Mucosa of gallbladder (tissue), 1 donor: ENCODE results near the gene LCN15. TPM values are rescaled to one million over a fixed set of nuclear protein-coding genes. Genes with fewer than 3 reads are reported as not detected.

ENCODE experiments used
- total RNA-seq: library from RNA; stranded (reverse); gene quantifications from one replicate; pipeline ENCODE4 v1.2.1, GENCODE V29; 2021
- donor health status: DM: no; HTN: no; CAD: no.

The LCN15 gene
- total RNA-seq, 1 donor from 2014 or later = not detected

Other genes starting within 250 kb of the LCN15 start
- 51.6 TPM for gene NOTCH1, start 218.5 kb downstream of the LCN15 start, total RNA-seq
- 62.2 TPM for gene EGFL7, start 101.6 kb downstream of the LCN15 start, total RNA-seq
- gene AGPAT2, start 77.1 kb downstream of the LCN15 start, total RNA-seq = 81.7 TPM
- 8.8 TPM for gene DIPK1B, start 51.9 kb downstream of the LCN15 start, total RNA-seq
- gene LCN10, start 21.6 kb downstream of the LCN15 start, total RNA-seq = 11.4 TPM
- 12.8 TPM for gene LCN6, start 16.0 kb downstream of the LCN15 start, total RNA-seq
- gene LCN8, start 6.3 kb downstream of the LCN15 start, total RNA-seq = not detected
- gene TMEM141, start 26.8 kb upstream of the LCN15 start, total RNA-seq = 81.3 TPM
- gene CCDC183, start 31.8 kb upstream of the LCN15 start, total RNA-seq = 2.3 TPM
- gene RABL6, start 43.4 kb upstream of the LCN15 start, total RNA-seq = 91.0 TPM
- gene AJM1, start 78.0 kb upstream of the LCN15 start, total RNA-seq = 19.4 TPM
- 150 TPM for gene PHPT1, start 84.9 kb upstream of the LCN15 start, total RNA-seq
- 38.6 TPM for gene MAMDC4, start 87.8 kb upstream of the LCN15 start, total RNA-seq
- gene EDF1, start 101.8 kb upstream of the LCN15 start, total RNA-seq = 342 TPM
- gene TRAF2, start 122.0 kb upstream of the LCN15 start, total RNA-seq = 19.6 TPM
- gene FBXW5, start 180.2 kb upstream of the LCN15 start, total RNA-seq = 144 TPM
- 110 TPM for gene C8G, start 180.7 kb upstream of the LCN15 start, total RNA-seq
- gene LCN12, start 187.8 kb upstream of the LCN15 start, total RNA-seq = 10.0 TPM
- 481 TPM for gene PTGDS, start 213.0 kb upstream of the LCN15 start, total RNA-seq
- gene LCNL1, start 218.5 kb upstream of the LCN15 start, total RNA-seq = 0.92 TPM
- 51.2 TPM for gene PAXX, start 227.9 kb upstream of the LCN15 start, total RNA-seq
- 2.2 TPM for gene CLIC3, start 232.1 kb upstream of the LCN15 start, total RNA-seq